Measurements from ENCODE around the gene C1QTNF1.

DNA sequence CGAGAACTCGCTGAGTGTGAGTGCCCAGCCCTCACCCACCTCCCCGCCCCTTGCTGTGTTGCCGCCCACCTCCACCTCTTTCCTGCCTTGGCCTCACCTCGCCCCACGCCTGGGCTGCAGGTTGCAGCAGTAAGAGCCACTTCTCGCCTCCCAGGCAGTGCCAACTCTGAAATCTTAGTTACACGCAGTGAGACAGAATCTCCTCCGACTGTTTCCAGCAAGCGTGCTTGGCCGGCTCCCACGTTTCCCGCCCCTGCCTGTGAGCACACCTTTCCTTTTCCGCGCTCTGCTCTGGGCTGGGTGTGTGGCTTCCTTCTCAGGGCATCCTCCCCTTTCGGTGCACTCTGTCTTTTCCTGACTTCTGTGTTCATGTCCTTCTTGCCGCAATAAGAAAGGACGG lies 56.4 kb downstream of the C1QTNF1 start:
- no peak for TF ChIP-seq POLR2AphosphoS5 (IDR thresholded peaks at IDR 0.05; ENCODE audit: low read depth)
- TF ChIP-seq, protein P1, sequence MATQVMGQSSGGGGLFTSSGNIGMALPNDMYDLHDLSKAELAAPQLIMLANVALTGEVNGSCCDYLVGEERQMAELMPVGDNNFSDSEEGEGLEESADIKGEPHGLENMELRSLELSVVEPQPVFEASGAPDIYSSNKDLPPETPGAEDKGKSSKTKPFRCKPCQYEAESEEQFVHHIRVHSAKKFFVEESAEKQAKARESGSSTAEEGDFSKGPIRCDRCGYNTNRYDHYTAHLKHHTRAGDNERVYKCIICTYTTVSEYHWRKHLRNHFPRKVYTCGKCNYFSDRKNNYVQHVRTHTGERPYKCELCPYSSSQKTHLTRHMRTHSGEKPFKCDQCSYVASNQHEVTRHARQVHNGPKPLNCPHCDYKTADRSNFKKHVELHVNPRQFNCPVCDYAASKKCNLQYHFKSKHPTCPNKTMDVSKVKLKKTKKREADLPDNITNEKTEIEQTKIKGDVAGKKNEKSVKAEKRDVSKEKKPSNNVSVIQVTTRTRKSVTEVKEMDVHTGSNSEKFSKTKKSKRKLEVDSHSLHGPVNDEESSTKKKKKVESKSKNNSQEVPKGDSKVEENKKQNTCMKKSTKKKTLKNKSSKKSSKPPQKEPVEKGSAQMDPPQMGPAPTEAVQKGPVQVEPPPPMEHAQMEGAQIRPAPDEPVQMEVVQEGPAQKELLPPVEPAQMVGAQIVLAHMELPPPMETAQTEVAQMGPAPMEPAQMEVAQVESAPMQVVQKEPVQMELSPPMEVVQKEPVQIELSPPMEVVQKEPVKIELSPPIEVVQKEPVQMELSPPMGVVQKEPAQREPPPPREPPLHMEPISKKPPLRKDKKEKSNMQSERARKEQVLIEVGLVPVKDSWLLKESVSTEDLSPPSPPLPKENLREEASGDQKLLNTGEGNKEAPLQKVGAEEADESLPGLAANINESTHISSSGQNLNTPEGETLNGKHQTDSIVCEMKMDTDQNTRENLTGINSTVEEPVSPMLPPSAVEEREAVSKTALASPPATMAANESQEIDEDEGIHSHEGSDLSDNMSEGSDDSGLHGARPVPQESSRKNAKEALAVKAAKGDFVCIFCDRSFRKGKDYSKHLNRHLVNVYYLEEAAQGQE (IDR thresholded peaks at IDR 0.05; ENCODE audit: insufficient replicate concordance, low read depth): no peak
